ENCODE results near the gene HNF1B. TPM values are rescaled to one million over a fixed set of nuclear protein-coding genes. Genes with fewer than 3 reads are reported as not detected.

The HNF1B gene
- total and polyA plus RNA-seq, 2 donors (not counting 3 experiments of a cell fraction or from before 2014, with no cell fraction given): not detected

DNA sequence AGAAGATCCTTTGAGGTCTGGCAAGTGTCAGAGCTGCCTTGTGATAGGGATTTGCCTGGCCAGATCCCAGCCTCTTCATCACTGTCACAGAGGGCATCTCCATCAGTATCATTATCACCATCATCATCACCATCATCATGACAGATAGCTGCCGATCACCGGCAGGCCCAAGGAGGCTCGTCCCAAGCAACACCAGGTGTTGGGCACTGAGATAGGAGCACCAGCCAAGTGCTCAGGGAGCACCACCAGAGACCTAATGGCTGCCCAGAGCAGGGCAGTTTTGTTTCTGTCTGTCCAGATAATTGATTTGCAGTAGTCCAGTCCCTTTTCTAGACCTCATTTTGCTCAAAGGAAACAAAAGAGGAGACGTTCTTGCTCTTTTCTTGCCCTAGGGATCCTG, 25.0 kb downstream of the HNF1B start:
- Histone ChIP-seq H3K4me1 (ENCODE audit: control insufficient read depth, extremely low read depth, insufficient read depth, low read length) (no peaks in the 10 kb centered on the region), H3K4me2 (ENCODE audit: insufficient read depth, low read length) (no peak overlapping the region), H3K79me2 (ENCODE audit: control insufficient read depth, insufficient read depth, low read length) (no peaks in the 10 kb centered on the region), H3K36me3 (ENCODE audit: control insufficient read depth in 2 of 2, extremely low read depth in 1 of 2, insufficient read depth in 2 of 2, low read length in 2 of 2) (no peaks in the 10 kb centered on the region), H3K27me3 (ENCODE audit: control insufficient read depth in 2 of 2, insufficient read depth in 2 of 2, low read length in 2 of 2) (peaks cover 24 to 25% of the 10 kb centered on the region in 2 experiments), H3K9me3 (replicated peaks; ENCODE audit: control insufficient read depth, insufficient read depth, low read length) (no peaks in the 10 kb centered on the region), H3K4me3 (replicated peaks in 1 of 3; ENCODE audit: insufficient read depth in 1 of 3, low read depth in 1 of 3, low read length in 3 of 3) (no peak overlapping the region), H3K27ac (ENCODE audit: insufficient read depth, low read depth, low read length) (no peak overlapping the region), H4K20me1 (replicated peaks; ENCODE audit: control insufficient read depth, extremely low read depth, insufficient read depth, low read length) (no peaks in the 10 kb centered on the region), H2AFZ (ENCODE audit: low read depth, low read length) (no peak overlapping the region), H3K9me1 (replicated peaks; ENCODE audit: control insufficient read depth, extremely low read depth, insufficient read depth, low read length) (no peaks in the 10 kb centered on the region), H3K9ac (replicated peaks; ENCODE audit: extremely low read depth, insufficient read depth, low read length) (no peak overlapping the region)
- ChIA-PET CTCF (no interaction called here), POLR2A (no interaction called here)
- DNase-seq (ENCODE audit: low read depth, low spot score) (no peak), FAIRE-seq (no peak)
- no TSS peak for BruUV-seq (replicated peaks)
- no peak for TF ChIP-seq POLR2A (IDR thresholded peaks at IDR 0.05; ENCODE audit: low read depth, low read length)
- TF ChIP-seq, protein P1, sequence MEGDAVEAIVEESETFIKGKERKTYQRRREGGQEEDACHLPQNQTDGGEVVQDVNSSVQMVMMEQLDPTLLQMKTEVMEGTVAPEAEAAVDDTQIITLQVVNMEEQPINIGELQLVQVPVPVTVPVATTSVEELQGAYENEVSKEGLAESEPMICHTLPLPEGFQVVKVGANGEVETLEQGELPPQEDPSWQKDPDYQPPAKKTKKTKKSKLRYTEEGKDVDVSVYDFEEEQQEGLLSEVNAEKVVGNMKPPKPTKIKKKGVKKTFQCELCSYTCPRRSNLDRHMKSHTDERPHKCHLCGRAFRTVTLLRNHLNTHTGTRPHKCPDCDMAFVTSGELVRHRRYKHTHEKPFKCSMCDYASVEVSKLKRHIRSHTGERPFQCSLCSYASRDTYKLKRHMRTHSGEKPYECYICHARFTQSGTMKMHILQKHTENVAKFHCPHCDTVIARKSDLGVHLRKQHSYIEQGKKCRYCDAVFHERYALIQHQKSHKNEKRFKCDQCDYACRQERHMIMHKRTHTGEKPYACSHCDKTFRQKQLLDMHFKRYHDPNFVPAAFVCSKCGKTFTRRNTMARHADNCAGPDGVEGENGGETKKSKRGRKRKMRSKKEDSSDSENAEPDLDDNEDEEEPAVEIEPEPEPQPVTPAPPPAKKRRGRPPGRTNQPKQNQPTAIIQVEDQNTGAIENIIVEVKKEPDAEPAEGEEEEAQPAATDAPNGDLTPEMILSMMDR (IDR thresholded peaks at IDR 0.05; ENCODE audit: extremely low read depth in 1 of 2, insufficient read depth in 1 of 2, low read depth in 1 of 2, low read length in 2 of 2): no peak
- no peak for TF ChIP-seq JUN (IDR thresholded peaks at IDR 0.05; ENCODE audit: borderline replicate concordance, insufficient read depth, insufficient read length, low read depth)
- TF ChIP-seq, protein P2, sequence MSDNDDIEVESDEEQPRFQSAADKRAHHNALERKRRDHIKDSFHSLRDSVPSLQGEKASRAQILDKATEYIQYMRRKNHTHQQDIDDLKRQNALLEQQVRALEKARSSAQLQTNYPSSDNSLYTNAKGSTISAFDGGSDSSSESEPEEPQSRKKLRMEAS (IDR thresholded peaks at IDR 0.05; ENCODE audit: insufficient read depth, insufficient read length): no peak
- no peak for TF ChIP-seq POLR2AphosphoS5 (IDR thresholded peaks at IDR 0.05; ENCODE audit: insufficient read depth, low read depth, low read length)
- TF ChIP-seq MYC (IDR thresholded peaks at IDR 0.05; ENCODE audit: low read depth, low read length): no peak
- no peak for TF ChIP-seq FOS (IDR thresholded peaks at IDR 0.05; ENCODE audit: borderline replicate concordance, insufficient read depth, low read length)
- TF ChIP-seq GATA2 (IDR thresholded peaks at IDR 0.05; ENCODE audit: insufficient read depth, insufficient read length, low read depth, low read length): no peak
- intact Hi-C loops (cut with micrococcal nuclease): no loop called here
- dilution Hi-C loops (cut with MboI; ENCODE audit: extremely low pct_ligation_motif_present, low sequenced_read_pairs): no loop called here

All from endothelial cell of umbilical vein (primary cell).